Progenitor cell of endocrine pancreas (in vitro differentiated cells): ENCODE results near the gene TCEA2. TPM values are rescaled to one million over a fixed set of nuclear protein-coding genes. Genes with fewer than 3 reads are reported as not detected.

ENCODE experiments used
- DNase-seq: peaks from one replicate; pipeline ENCODE4 v3.0.0; 2021; ENCODE audit warnings: low spot score; ENCODE audit not compliant: unreplicated experiment
- H3K27ac Mint-ChIP-seq: 2 replicates; pipeline ENCODE4 v1.8.0; 2021; ENCODE audit warnings: mild to moderate bottlenecking, moderate library complexity, mixed read lengths
- H3K27me3 Mint-ChIP-seq: 2 replicates; pipeline ENCODE4 v1.8.0; 2021; ENCODE audit warnings: mixed read lengths
- H3K36me3 Mint-ChIP-seq: 2 replicates; pipeline ENCODE4 v1.8.0; 2022; ENCODE audit warnings: mixed read lengths; ENCODE audit not compliant: insufficient read depth
- H3K4me1 Mint-ChIP-seq: 2 replicates; pipeline ENCODE4 v1.8.0; 2021; ENCODE audit warnings: low read depth, mixed read lengths
- H3K4me3 Mint-ChIP-seq: 2 replicates; pipeline ENCODE4 v1.8.0; 2021; ENCODE audit warnings: low read depth, mild to moderate bottlenecking, moderate library complexity, mixed read lengths
- H3K9me3 Mint-ChIP-seq: 2 replicates; pipeline ENCODE4 v1.8.0; 2021; ENCODE audit warnings: low read depth, mixed read lengths
- total RNA-seq: library from RNA; stranded (reverse); gene quantifications from 2 replicates; pipeline ENCODE4 v1.2.1, GENCODE V29; 2021
- TF ChIP-seq, protein P1 (sequence below): fragments of 200-600 bp; sonication (generic); IDR thresholded peaks from one replicate; pipeline ENCODE4 v1.5.0; 2021; ENCODE audit warnings: antibody characterized with exemption, mild to moderate bottlenecking; ENCODE audit not compliant: unreplicated experiment

TCEA2 gene
- total RNA-seq, 1 donor from 2014 or later = 92.7 TPM

DNA sequence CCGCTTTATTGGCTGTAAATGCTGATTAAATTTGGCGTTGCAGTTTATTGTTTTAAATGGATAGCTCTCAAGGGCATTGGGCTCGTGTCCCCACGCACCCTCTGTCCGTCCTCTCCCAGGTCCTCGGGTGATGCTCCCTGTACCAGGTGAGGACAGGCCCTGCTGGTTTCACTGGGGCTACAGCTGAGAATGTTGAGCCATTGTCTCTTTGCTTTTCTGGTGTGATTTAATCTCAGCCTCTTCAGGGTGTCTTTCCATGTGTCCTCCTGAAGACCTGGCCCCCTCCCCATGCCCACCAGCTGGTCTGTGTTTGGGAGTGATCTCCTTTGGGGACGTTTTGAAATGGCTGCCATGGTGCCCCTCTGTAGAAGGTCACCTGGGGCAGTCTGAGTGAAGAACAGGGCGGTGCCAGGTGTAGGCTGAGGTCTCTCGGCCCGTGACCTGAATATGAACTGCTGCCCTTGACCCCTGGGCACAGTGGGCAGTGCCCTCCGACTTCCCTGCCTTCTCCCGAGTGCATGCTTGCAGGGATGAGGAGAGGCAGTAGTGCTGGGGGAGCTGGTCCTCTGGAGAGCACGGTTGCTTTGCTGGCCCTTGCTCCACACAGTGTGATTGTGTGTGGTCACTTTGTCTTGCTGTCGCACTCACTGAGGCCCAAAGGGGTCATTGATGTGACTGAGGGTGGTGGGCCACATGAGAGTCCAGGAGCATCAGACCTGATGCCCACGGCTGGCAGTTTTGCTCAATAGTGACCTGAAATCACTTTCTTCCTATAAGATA is 39.4 kb upstream of the TCEA2 start:
- no peak for DNase-seq
- H3K9me3 Mint-ChIP-seq = no peaks in the 10 kb centered on the region
- peaks cover 17% of the 10 kb centered on the region for H3K36me3 Mint-ChIP-seq
- H3K4me1 Mint-ChIP-seq = peaks cover 5% of the 10 kb centered on the region
- H3K4me3 Mint-ChIP-seq = no peak overlapping the region
- TF ChIP-seq, protein P1, sequence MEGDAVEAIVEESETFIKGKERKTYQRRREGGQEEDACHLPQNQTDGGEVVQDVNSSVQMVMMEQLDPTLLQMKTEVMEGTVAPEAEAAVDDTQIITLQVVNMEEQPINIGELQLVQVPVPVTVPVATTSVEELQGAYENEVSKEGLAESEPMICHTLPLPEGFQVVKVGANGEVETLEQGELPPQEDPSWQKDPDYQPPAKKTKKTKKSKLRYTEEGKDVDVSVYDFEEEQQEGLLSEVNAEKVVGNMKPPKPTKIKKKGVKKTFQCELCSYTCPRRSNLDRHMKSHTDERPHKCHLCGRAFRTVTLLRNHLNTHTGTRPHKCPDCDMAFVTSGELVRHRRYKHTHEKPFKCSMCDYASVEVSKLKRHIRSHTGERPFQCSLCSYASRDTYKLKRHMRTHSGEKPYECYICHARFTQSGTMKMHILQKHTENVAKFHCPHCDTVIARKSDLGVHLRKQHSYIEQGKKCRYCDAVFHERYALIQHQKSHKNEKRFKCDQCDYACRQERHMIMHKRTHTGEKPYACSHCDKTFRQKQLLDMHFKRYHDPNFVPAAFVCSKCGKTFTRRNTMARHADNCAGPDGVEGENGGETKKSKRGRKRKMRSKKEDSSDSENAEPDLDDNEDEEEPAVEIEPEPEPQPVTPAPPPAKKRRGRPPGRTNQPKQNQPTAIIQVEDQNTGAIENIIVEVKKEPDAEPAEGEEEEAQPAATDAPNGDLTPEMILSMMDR = no peak
- peak overlapping the region; percentile 62 for H3K27ac Mint-ChIP-seq
- H3K27me3 Mint-ChIP-seq = no peaks in the 10 kb centered on the region

DNA sequence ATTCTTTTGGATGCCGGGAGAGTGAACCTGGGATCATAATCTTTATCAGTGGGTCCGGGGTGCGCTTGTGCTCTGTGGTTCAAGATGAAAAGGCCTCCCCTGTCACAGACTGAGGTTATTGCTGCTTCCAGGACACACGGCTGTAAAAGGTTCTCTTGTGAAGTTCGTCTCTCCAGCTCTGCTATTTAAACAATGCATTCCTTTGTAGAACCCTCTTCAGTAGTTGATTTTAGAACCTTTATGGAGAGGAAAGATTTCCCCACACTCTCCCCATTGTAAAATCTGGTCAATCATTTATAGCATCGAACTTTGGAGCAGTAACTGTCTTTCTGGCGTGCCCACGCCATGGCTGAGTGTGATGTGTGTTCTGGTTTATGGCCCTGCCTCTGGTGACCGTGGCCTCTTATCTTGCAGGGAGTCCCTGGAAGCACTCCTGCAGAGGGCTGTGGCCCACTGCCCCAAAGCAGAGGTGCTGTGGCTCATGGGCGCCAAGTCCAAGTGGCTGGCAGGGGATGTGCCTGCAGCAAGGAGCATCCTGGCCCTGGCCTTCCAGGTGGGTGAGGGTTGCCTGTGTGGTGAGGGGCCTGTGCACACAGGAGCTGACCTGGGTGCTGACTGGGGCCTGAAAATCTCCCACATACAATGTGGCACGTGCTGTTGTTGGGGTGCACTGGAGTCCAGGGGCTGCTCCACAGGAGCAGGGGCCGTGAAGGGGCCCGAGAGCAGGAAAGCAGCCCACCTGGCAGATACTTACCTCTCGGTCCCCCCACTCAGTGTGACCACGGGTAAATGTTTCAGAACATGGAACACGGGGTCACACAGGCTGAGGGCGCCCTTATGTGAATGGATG is 38.6 kb upstream of the TCEA2 start:
- H3K36me3 Mint-ChIP-seq = peaks cover 13% of the 10 kb centered on the region

DNA sequence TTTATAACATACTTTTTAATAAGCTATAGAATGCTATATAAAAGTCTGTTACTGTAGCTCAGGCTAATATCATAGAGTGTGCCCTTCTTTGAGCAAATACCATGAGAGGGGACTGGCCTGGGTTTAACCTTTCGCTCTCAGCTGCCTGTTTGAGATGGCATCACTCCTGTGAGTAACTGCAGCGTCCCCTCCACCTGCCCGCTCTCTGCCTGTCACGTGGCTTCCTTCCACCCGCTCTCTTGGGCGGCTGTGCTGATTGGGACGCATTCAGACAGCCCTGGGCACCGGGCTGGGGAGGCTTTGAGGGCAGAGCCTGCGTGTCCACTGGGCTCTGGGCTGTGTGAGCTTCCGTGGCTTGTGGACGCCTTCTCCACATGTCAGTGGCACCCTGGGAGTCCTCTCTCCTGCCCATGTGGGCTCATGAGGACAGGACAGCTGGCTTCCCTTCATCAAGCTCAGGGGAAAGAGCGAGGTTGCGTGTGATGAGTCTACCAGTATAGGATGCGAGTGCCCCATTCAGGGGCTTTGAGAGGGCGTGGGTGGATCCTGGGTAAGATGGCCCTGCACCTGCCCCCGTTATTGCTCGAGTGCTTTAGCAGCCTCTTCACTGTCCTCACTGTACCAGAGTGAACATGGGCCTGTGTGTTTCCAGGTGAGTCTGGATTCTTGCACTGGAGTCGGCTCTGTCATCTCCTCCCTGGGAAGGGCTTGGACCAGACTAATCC is 37.7 kb upstream of the TCEA2 start:
- no peaks in the 10 kb centered on the region for H3K27me3 Mint-ChIP-seq
- no peak for DNase-seq
- TF ChIP-seq, protein P1 = no peak
- no peak overlapping the region for H3K27ac Mint-ChIP-seq
- H3K4me1 Mint-ChIP-seq = peaks cover 5% of the 10 kb centered on the region
- H3K9me3 Mint-ChIP-seq = no peaks in the 10 kb centered on the region
- no peak overlapping the region for H3K4me3 Mint-ChIP-seq
- H3K36me3 Mint-ChIP-seq = peaks cover 13% of the 10 kb centered on the region

More for the DNA sequence above, 38.6 kb upstream of the TCEA2 start:
- Mint-ChIP-seq H3K9me3 (no peaks in the 10 kb centered on the region), H3K4me3 (no peak overlapping the region), H3K27ac (peak overlapping the region; percentile 62), H3K27me3 (no peaks in the 10 kb centered on the region), H3K4me1 (peaks cover 5% of the 10 kb centered on the region)
- DNase-seq = no peak
- TF ChIP-seq, protein P1 = no peak

DNA sequence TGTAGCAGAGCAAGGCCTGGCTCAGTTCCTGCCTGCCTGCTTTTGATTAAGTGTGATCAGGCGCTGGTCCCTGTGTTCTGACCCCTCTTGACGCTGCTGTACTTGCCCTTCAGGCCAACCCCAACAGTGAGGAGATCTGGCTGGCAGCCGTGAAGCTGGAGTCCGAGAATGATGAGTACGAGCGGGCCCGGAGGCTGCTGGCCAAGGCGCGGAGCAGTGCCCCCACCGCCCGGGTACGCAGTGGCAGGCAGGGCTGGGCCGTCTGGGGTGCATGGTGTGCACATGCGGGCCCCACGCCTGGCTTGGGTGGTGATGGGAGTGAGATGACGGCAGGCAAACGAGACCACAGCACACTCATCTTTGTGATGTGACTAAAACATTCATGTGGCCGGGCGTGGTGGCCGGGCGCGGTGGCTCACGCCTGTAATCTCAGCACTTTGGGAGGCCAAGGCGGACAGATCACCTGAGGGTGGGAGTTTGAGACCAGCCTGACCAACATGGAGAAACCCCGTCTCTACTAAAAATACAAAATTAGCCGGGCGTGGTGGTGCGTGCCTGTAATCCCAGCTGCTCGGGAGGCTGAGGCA is 37.1 kb upstream of the TCEA2 start:
- no peak overlapping the region for H3K27ac Mint-ChIP-seq
- no peaks in the 10 kb centered on the region for H3K9me3 Mint-ChIP-seq
- no peak for DNase-seq
- H3K4me3 Mint-ChIP-seq = no peak overlapping the region
- H3K4me1 Mint-ChIP-seq = peaks cover 9% of the 10 kb centered on the region
- H3K36me3 Mint-ChIP-seq = peaks cover 17% of the 10 kb centered on the region
- TF ChIP-seq, protein P1 = no peak
- no peaks in the 10 kb centered on the region for H3K27me3 Mint-ChIP-seq
